DMS153 treated with DMSO at 0.1 percent for 48 hours (cell line): ENCODE measurements around the gene SMIM24.
"Not testable (repeated sequence)": the region's sequence is repeated elsewhere in the genome, so short reads cannot be mapped to it uniquely, and the experiment has no call there.

Experiments used
- DNase-seq: peaks from one replicate; lab custom pipeline; 2025; ENCODE audit not compliant: unreplicated experiment; lab: John Stamatoyannopoulos, UW

The SMIM24 gene

GRCh38 chr19:3457528-3458228, 22.6 kb downstream of the SMIM24 start:
- no peak for DNase-seq

- no peak for DNase-seq
These were observed 23.3 kb downstream of the SMIM24 start for GRCh38 chr19:3456925-3457527.

- DNase-seq = no peak
These were observed 24.2 kb downstream of the SMIM24 start for GRCh38 chr19:3455960-3456601.

GRCh38 chr19:3455393-3455955, 24.9 kb downstream of the SMIM24 start:
- no peak for DNase-seq

GRCh38 chr19:3454656-3455392, 25.5 kb downstream of the SMIM24 start:
- DNase-seq = no peak

GRCh38 chr19:3453840-3454239, 26.5 kb downstream of the SMIM24 start:
- DNase-seq = no peak

GRCh38 chr19:3452942-3453214, 27.4 kb downstream of the SMIM24 start:
- not testable (repeated sequence) for DNase-seq

GRCh38 chr19:3452171-3452941, 28.0 kb downstream of the SMIM24 start:
- DNase-seq = no peak

GRCh38 chr19:3451451-3451866, 28.9 kb downstream of the SMIM24 start:
- no peak for DNase-seq

- no peak for DNase-seq
These were observed 29.4 kb downstream of the SMIM24 start for GRCh38 chr19:3450796-3451411.

- DNase-seq = no peak
These were observed 31.6 kb downstream of the SMIM24 start for GRCh38 chr19:3448616-3449334.

- DNase-seq = not testable (repeated sequence)
These were observed 33.7 kb downstream of the SMIM24 start for GRCh38 chr19:3446657-3447056.

GRCh38 chr19:3444695-3445234, 35.6 kb downstream of the SMIM24 start:
- DNase-seq = no peak

- DNase-seq = peak; percentile 28
These were observed 36.3 kb downstream of the SMIM24 start for GRCh38 chr19:3443840-3444694.

- DNase-seq = no peak
These were observed 37.7 kb downstream of the SMIM24 start for GRCh38 chr19:3442487-3443071.

- no peak for DNase-seq
These were observed 38.4 kb downstream of the SMIM24 start for GRCh38 chr19:3441986-3442329.

GRCh38 chr19:3441089-3441985, 39.0 kb downstream of the SMIM24 start:
- no peak for DNase-seq
